ENCODE data around the gene SOS1.

GRCh38 chr2:39127973-39128372, 7.1 kb upstream of the SOS1 start:
- no peak for TF ChIP-seq POLR2A (IDR thresholded peaks at IDR 0.05)
- no peak for TF ChIP-seq CTCF (IDR thresholded peaks at IDR 0.05)

Measured in uterus (tissue), 2 donors.